Mammary epithelial cell (primary cell): Measurements from ENCODE around the gene TCFL5.

ENCODE experiments used
- CTCF ChIP-seq, 2 donors: IDR thresholded peaks in 1 of 2; conservative IDR thresholded peaks in 1 of 2; 2 replicates each; pipeline ENCODE4 v1.5.1; 2011 to 2012; ENCODE audit warnings: inconsistent platforms in 2 of 2, low read length in 2 of 2, mild to moderate bottlenecking in 2 of 2, control low read depth in 1 of 2, low read depth in 1 of 2; ENCODE audit not compliant: insufficient read depth in 1 of 2; ENCODE audit errors: extremely low read depth in 1 of 2
- EZH2 ChIP-seq: IDR thresholded peaks from 2 replicates; pipeline ENCODE4 v1.6.1; 2012; ENCODE audit warnings: low read length, inconsistent platforms, borderline replicate concordance

- TF ChIP-seq CTCF (conservative IDR thresholded peaks at IDR 0.05 in 1 of 2, IDR thresholded peaks at IDR 0.05 in 1 of 2; ENCODE audit: extremely low read depth in 1 of 2, insufficient read depth in 1 of 2, low read depth in 1 of 2, low read length in 2 of 2), result no peak
- no peak for TF ChIP-seq EZH2
These were observed 59.5 kb downstream of the TCFL5 start for GRCh38 chr20:62802026-62802712.
